HG03280 (cell line): Measurements from ENCODE around the gene PDHB.

Experiments used
- ATAC-seq: cut with Tn5 transposase; IDR thresholded peaks from one replicate; pipeline ENCODE4 v1.9.1; 2021; ENCODE audit warnings: mild to moderate bottlenecking, moderate library complexity; ENCODE audit not compliant: unreplicated experiment

Gene PDHB

GRCh38 chr3:58433400-58434167, at the start of gene PDHB:
PDHB (minus strand) TSS chr3:58433832; CDS start chr3:58433809, 23 bp downstream.
- ATAC-seq, result peak; percentile 93

- ATAC-seq, result no peak
Measured at GRCh38 chr3:58482917-58483636, 49.4 kb upstream of the PDHB start.

- no peak for ATAC-seq
Measured at GRCh38 chr3:58480309-58480708, 46.7 kb upstream of the PDHB start.

- no peak for ATAC-seq
Measured at GRCh38 chr3:58478781-58479180, 45.1 kb upstream of the PDHB start.

- no peak for ATAC-seq
Measured at GRCh38 chr3:58474967-58475578, 41.4 kb upstream of the PDHB start.

- ATAC-seq, result no peak
Measured at GRCh38 chr3:58474348-58474911, 40.8 kb upstream of the PDHB start.

GRCh38 chr3:58473275-58473674, 39.6 kb upstream of the PDHB start:
- ATAC-seq, result no peak

GRCh38 chr3:58471025-58471887, 37.6 kb upstream of the PDHB start:
- no peak for ATAC-seq

GRCh38 chr3:58470363-58471024, 36.9 kb upstream of the PDHB start:
- ATAC-seq, result no peak

- no peak for ATAC-seq
Measured at GRCh38 chr3:58469096-58469495, 35.5 kb upstream of the PDHB start.

GRCh38 chr3:58466899-58467563, 33.4 kb upstream of the PDHB start:
- ATAC-seq, result no peak

- no peak for ATAC-seq
Measured at GRCh38 chr3:58464866-58465265, 31.2 kb upstream of the PDHB start.

- no peak for ATAC-seq
Measured at GRCh38 chr3:58463942-58464271, 30.3 kb upstream of the PDHB start.

GRCh38 chr3:58463181-58463941, 29.7 kb upstream of the PDHB start:
- ATAC-seq, result peak; percentile 83

- ATAC-seq, result no peak
Measured at GRCh38 chr3:58462829-58463180, 29.2 kb upstream of the PDHB start.

- no peak for ATAC-seq
Measured at GRCh38 chr3:58459160-58459559, 25.5 kb upstream of the PDHB start.

GRCh38 chr3:58452176-58452575, 18.5 kb upstream of the PDHB start:
- ATAC-seq, result no peak

- no peak for ATAC-seq
Measured at GRCh38 chr3:58441514-58442450, 8.2 kb upstream of the PDHB start.
